GM06990 (cell line): ENCODE data around the gene OGDH.

Experiments
- DNase-seq: peaks from one replicate; pipeline ENCODE4 v3.0.0-alpha.2; 2011; ENCODE audit not compliant: insufficient read length; ENCODE audit errors: extremely low read depth
- H3K27me3 ChIP-seq: replicated peaks from 2 replicates; pipeline ENCODE4 v1.6.0; 2011; ENCODE audit warnings: low read length; ENCODE audit not compliant: control insufficient read depth, insufficient read depth
- H3K36me3 ChIP-seq: 2 replicates; pipeline ENCODE4 v1.5.1; 2011; ENCODE audit warnings: low read length; ENCODE audit not compliant: control insufficient read depth, insufficient read depth
- H3K4me3 ChIP-seq: replicated peaks from 2 replicates; pipeline ENCODE4 v1.5.1; 2011; ENCODE audit warnings: low read depth, mild to moderate bottlenecking, control low read depth, low read length
- TF ChIP-seq, protein P1 (sequence below): IDR thresholded peaks from 2 replicates; pipeline ENCODE4 v1.5.1; 2011; ENCODE audit warnings: low read length, control low read depth, mild to moderate bottlenecking, inconsistent platforms; ENCODE audit not compliant: insufficient read depth, poor library complexity, severe bottlenecking

OGDH gene

DNA sequence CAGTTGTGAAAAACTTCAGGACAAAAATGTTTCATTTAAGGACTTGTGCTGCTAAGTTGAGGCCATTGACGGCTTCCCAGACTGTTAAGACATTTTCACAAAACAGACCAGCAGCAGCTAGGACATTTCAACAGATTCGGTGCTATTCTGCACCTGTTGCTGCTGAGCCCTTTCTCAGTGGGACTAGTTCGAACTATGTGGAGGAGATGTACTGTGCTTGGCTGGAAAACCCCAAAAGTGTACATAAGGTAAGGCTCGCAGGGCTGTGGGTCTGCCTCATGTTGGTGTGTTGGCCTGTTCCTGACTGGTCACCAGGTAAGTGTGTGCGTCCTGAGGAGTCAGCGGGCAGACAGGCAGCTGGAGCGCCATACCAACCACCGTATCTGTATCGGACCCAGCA, 17.9 kb downstream of the OGDH start:
- DNase-seq: no peak
- H3K27me3 ChIP-seq: no peaks in the 10 kb centered on the region
- H3K4me3 ChIP-seq: no peak overlapping the region
- TF ChIP-seq, protein P1, sequence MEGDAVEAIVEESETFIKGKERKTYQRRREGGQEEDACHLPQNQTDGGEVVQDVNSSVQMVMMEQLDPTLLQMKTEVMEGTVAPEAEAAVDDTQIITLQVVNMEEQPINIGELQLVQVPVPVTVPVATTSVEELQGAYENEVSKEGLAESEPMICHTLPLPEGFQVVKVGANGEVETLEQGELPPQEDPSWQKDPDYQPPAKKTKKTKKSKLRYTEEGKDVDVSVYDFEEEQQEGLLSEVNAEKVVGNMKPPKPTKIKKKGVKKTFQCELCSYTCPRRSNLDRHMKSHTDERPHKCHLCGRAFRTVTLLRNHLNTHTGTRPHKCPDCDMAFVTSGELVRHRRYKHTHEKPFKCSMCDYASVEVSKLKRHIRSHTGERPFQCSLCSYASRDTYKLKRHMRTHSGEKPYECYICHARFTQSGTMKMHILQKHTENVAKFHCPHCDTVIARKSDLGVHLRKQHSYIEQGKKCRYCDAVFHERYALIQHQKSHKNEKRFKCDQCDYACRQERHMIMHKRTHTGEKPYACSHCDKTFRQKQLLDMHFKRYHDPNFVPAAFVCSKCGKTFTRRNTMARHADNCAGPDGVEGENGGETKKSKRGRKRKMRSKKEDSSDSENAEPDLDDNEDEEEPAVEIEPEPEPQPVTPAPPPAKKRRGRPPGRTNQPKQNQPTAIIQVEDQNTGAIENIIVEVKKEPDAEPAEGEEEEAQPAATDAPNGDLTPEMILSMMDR: no peak
- H3K36me3 ChIP-seq: peaks cover 15% of the 10 kb centered on the region

DNA sequence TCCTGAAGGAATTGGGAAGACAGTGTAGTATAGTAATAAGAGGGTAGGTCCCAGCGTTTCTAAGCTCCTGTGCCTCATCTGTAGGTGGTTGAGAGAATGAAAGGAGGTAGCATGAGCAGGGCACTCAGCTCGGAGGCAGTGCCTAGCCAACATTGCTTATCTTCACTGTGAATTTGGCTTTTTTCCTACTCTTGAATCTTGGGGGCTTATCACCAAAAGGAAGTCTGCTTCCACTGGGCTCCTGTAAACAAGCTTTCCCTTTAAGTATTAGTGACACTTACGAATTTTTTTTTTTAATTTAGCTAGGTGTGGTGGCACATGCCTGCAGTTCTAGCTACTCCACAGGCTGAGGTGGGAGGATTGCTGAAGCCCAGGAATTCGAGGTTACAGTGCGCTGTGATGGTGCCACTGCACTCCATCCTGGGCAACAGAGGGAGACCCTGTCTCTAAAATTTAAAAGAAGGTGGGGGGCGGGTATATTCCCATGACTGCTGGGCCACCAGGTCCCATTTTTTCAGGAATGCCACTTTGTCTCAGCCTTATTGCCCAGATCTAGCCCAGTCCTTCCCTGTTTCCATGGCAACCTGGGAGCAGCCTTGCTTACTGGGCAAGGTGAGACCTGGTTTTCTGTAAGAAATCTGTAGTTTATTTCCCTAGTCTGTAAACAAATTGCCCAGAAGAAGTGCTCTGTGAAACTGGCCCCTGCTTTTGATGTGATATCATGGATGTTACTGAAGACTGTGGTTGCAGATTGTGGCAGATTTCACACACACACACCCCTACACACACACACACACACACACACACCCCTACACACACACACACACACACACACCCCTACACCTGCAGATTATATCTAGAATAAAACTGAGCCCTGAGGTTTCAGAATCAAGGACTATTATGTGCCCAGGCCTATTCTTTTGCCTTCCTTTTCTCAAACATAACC, 19.4 kb downstream of the OGDH start:
- no peak overlapping the region for H3K4me3 ChIP-seq
- no peak for DNase-seq
- H3K36me3 ChIP-seq: peaks cover 18% of the 10 kb centered on the region
- TF ChIP-seq, protein P1: no peak
- H3K27me3 ChIP-seq: no peaks in the 10 kb centered on the region

DNA sequence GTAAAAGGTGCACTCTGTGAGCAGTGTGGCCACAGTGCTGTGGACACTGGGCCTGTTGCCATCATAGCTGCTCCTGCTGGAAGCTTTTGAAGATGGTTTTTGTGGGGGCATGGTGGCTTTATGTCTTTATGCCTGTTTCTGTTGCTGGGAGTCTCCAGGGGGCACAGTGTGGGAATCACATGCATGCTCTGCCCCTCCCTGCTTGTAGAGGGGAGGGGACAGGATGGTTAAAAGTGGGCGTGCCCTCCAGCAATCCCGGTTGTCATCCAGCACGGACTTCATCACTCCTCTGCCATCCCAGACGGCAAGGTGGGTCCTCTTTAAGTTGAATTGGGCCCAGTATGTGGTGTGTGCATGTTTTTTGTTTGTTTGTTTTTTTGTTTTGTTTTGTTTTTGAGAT, 20.2 kb downstream of the OGDH start:
- no peaks in the 10 kb centered on the region for H3K27me3 ChIP-seq
- DNase-seq: no peak
- peaks cover 18% of the 10 kb centered on the region for H3K36me3 ChIP-seq
- no peak overlapping the region for H3K4me3 ChIP-seq
- TF ChIP-seq, protein P1: no peak

DNA sequence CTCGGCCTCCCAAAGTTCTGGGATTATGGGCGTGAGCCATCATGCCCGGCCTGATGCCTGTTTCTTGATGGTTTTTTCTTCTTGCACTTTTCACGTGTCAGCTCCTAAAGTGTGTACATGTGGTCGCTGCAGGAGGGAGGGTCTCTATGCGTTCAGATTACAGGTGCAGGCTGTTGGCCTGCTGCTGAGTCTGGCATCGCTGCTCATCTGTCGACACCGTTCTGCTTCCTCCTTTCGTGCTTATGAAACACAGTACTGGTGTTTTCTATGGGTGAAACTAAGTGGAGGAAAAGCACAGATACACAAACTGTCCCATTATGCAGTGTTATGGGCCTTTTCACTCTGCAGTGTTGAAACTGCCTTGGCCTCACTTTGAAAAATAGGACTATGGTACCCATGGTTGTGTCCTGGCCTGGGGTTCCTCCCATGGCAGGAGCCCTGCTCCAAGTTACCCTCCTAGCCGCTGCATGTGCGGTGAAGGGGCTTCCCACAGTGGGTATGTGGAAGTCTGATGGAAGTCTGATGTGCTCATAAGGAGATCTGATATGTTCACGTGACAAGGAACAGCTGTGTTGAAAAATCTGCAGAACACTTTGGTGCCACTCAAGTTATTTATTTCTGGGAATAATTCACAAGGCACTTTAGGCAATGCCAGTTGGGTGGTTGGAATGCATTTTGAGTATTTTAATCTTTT, 23.5 kb downstream of the OGDH start:
- no peak for DNase-seq
- Histone ChIP-seq H3K4me3 (no peak overlapping the region), H3K36me3 (peaks cover 14% of the 10 kb centered on the region), H3K27me3 (no peaks in the 10 kb centered on the region)
- TF ChIP-seq, protein P1: no peak

DNA sequence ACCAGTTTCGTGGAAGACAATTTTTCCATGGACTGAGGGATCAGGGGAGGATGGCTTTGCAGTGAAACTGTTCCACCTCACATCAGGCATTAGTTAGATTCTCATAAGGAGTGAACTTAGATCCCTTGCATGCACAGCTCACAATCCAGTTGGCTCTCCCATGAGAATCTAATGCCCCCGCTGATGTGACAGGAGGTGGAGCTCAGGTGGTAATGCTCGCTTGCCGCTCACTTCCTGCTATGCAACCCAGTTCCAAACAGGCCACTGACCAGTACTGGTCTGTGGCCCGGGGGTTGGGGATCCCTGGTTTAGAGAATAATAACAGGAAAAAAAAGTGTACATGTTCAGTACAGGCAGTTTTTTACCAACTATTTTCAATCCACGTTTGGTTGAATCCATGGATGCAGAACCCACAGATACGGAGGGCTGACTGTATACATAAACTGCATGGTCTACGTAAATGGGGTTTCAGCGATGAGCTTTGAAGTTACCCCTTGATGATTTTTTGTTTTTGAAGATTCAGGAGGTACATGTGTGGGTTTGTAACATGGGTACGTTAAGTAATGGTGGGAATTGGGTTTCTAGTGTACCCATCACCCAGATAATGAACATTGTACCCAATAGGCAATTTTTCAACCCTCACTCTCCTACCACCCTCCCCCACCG, 24.5 kb downstream of the OGDH start:
- TF ChIP-seq, protein P1: no peak
- DNase-seq: no peak
- H3K4me3 ChIP-seq: no peak overlapping the region

More for the DNA sequence above, 24.5 kb downstream of the OGDH start:
- H3K27me3 ChIP-seq: no peaks in the 10 kb centered on the region
- peaks cover 14% of the 10 kb centered on the region for H3K36me3 ChIP-seq
